ENCODE measurements around the gene PIGK.
"Not testable (repeated sequence)": the region's sequence is repeated elsewhere in the genome, so short reads cannot be mapped to it uniquely, and the experiment has no call there.

The PIGK gene

DNA sequence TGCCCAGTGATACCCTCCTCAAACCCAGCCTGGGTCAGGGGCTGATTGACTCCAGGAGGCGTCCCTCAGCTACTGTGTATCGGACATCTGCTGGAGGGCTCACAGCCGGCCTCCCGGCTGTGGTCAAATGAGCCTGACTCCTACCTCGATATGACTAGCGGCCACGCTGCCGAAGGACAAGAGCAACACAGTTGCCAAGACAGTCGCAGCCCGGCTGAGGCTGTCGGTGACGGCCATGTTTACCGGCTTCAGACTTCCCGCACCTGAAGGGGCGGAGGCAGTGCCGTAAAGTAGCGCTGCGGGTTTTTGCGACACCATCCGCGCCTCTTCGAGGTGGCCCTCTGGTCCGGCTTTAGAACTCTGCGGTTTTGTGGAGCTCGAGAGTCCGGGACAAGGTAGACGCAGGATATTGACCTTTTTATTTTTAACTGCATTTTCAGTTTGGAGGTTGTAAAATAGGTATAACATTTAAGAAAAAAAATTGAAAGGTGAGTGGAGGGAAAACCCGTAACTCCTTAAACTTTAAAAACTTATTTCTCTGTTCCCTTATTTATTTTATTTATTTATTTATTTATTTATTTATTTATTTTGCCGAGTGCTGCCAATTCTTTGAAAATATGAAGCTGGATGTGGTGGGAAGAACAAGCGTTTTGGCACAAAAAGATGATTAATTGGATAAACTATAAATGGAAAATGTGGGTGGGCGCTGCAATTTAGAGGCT lies at the start of gene PIGK:
PIGK (minus strand) TSS at position 265 of the 722 bp plus-strand sequence; CDS start at position 237, 28 bp downstream.
- DNase-seq (ENCODE audit: low read depth) = peak; percentile 60

DNA sequence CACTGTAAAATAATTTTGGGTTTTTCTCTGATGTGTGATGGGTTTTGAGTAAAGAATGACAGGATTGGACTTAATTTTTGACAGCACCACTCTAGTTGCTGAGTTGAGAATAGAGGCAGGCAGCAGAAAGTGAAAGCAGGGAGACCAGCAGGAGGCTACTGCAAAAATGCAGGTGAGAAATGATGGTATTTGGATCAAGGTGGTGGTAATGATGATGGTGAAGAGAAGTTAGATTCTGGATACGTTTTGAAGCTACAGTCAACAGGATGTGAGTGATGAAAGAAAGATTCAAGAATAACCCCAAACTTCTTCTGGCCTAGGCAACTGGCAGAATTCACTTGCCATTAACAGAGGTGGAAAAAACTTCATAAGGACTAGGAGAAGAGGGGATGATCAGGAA lies 47.8 kb upstream of the PIGK start:
- no peak for DNase-seq (ENCODE audit: low read depth)

DNA sequence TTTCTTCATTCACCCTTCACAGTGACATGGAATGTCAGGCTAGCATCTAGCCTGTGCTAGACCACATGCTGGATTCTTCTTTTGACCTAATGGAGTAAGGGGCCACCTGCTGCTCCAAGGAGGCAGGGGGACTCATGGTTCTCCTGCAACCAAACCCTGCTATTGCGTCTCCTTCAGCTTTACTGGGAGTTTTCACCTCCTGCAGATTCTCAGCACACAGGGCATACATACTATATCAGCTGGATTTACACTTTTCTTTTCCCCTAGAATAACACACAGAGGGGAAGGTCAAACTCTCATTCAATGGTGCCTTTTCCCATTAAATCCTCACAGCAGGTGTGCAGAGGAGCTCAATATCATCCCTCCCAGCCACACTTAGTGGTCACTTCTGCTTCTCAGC lies 46.0 kb upstream of the PIGK start:
- DNase-seq (ENCODE audit: low read depth) = no peak

DNA sequence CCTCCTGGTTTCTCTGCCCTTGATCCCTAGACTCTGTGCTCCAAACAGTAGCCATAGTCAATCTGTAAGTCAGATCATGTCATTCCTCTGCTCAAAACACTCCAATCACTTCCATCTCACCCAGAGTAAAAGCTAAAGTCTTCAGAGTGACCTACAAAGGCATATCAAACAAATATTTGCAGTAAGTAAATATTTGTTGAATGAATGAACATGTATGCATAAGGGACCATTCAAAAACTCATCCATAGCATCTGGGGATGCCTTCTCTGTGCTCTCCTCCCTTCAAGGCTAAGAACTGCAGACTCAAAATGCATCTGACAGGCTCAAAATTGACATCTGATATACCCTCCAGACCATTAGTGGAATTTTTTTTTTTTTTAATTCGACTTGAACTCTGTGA lies 44.5 kb upstream of the PIGK start:
- no peak for DNase-seq (ENCODE audit: low read depth)

DNA sequence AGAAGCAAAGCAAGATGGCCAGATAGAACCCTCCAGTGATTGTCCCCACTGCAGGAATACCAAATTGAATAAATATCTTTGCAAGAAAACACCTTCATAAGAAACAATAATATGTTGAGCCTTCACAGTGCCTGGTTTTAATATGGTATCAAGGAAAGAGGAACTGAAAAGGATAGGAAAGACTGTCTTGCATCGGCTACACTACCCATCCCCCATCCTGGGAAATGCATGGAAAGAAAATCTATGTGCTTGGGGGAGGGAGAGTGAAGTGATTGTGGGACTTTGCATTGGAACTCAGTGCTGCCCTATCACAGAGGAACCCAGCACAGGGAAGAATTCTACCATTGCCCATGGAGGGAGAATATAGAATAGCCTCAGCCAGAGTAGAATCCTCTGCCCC lies 34.0 kb upstream of the PIGK start:
- DNase-seq (ENCODE audit: low read depth) = no peak

DNA sequence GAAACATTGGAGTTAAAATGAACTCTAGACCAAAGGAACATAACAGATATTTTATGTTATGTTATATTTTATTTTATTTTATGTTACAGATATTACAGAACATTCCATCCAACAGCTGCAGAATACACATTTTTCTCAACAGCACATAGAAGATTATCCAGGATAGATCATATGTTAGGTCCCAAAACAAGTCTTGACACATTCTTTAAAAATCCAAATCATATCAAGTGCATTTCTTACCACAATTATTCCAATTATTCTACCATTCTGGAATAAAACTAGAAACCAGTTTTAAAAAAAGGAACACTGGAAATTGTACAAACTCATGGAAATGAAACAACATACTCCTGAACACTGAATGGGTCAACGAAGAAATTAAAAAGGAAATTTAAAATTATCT lies 30.9 kb upstream of the PIGK start:
- DNase-seq (ENCODE audit: low read depth) = no peak

DNA sequence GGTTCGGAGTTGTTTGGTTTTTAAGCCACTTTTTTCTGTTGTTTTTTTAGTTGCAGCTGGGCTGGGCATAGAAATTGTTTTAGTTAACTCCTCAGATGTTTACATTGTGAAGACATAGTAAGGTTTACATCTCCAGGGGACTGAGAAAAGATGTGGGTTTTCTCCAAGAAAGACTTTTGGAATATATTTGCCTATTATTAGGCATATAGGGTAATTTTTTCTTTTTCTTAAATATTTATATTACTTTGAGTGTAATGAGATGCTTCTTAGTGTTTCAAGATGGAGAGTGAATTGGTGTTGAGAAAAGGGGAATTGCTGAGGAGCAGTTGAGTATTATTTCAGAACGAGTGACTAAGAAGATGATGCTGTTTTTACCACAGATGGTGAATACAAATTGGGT lies 26.6 kb upstream of the PIGK start:
- DNase-seq (ENCODE audit: low read depth) = no peak

DNA sequence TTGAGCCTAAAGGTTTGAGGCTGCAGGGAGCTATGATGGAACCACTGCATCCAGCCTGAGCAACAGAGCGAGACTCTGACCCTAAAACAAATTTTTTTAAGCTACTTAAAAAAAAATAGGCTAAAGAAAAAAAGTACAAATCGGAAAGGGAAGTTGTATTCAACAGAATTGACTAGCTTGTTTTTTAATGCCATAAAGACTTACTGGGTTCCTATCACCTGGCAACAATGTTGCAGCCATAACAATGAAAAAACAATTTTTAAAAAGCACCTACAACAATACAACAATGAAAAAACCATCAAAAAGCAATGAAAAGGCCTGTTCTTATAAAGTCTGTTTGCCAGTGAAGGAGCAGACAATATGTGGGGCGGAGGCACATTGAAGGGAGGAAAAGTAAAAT lies 20.1 kb upstream of the PIGK start:
- DNase-seq (ENCODE audit: low read depth) = no peak

DNA sequence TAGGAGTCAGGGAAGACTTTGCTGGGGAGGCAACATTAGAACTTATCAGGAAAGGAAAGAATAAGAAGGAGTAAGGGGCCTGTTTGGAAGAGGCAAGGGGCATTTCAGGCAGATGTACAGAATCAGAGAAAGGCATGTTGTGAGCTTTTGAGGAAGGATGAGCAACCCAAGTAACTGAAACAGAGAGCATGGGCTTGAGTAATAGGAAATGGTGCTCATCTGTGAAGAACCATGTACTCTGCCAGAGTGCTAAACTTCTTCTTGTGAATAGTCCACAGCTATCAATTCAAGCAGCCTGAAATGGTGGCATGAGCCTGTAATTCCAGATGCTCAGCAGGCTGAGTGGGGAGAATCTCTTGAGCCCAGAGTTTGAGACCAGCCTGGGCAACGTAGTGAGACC lies 19.2 kb upstream of the PIGK start:
- DNase-seq (ENCODE audit: low read depth) = no peak

DNA sequence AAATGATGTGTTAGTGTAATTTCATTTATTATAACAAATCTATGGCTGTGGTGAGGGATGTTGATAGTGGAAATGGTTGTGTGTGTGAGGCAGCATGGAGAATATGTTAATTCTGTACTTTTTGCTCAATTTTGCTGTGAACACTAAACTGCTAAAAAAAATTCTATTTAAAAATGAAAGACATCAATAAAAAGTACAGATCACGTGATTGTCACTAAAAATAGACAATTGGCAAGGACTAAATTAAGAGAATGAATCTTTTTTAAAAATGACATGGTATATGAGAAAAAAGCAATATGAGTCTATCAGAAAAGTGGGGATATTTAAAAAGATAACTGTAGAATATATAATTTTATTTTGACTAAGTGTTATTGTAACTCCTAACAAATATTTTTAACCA lies 15.7 kb upstream of the PIGK start:
- no peak for DNase-seq (ENCODE audit: low read depth)

DNA sequence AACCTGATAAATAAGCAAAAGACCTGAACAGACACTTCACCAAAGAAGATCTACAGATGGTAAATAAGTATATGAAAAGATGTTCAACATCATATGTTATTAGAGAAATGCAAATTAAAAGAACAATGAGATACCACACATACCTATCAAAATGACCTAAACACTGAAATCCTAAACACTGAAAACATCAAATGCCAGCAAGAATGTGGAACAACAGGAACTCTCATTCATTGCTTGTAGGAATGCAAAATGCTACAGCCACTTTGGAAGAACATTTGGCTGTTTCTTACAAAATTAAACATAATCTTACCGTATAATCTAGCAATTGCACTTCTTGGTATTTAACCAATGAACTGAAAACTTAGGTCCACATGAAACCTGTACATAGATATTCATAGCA lies 14.9 kb upstream of the PIGK start:
- no peak for DNase-seq (ENCODE audit: low read depth)

DNA sequence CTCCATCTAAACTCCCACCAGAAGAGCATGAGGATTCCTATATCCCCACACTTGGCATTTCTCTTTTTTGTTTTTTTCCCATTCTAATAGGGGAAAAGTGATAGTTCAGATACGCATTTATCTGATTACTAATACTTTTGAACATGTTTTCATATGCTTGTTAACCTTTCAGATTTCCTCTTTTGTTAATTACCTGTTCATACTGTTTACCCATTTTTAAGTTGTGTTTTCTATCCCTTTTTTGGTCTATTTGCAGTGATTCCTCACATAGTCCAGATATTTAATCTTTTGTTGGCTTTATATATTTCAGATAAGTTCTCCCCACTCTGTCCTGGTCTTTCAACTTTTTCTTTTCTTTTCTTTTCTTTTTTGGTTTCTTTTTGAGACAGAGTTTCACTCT lies 13.6 kb upstream of the PIGK start:
- DNase-seq (ENCODE audit: low read depth) = no peak

DNA sequence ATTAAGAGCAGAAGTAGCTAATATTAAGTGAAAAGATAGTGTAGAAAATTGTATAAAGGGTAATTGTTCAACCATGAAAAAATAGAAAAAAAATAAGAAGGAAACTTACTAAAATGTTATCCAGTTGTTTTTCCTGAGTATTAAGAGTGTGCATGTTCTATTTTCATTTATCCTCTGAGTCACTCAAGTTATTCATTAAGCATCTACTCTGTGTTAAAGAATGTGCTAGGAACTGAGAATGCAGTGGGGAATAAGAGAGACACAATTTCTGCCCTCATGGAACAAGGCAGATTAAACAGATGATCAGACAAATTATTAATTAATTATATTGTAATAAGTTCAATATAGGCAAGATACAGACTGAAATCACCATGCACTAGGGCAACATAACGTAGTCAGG lies 10.8 kb upstream of the PIGK start:
- no peak for DNase-seq (ENCODE audit: low read depth)

DNA sequence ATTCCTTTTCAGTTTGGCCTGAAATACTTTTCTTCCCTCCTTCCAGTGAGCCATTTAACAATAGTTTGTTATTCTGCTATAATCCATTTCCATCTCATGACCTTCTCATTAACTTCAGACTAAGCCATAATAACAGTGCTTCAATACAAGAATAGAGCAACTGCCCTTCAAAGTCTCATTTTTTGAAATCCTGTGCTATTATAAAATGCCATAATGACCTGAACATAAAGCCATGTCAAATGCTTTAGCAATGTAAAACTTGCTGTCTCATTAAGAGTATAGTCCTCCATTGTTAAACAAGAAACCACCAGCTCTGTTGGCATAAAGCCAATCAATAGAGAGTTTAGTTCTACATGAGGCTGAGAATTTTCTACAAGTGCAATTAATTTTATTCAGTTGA lies 9.6 kb upstream of the PIGK start:
- no peak for DNase-seq (ENCODE audit: low read depth)

DNA sequence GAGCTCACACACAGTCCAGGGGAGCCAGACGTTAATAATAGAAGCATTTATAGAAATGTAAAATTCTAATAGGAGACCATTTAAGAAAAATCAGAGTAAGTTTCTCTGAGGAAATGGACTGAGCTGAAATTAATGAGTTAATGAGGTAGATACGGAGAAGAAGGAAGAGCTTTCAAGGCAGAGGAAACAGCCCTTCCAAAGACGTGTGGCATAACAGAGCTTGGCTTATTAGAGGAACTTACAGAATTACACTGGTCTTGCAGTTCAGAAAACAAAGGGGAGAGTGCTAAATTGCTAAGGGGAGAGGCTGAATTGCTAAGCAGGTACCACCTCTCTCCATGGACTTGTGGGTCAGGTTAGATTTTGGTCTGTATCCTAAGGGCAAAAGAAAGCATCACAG lies 8.2 kb upstream of the PIGK start:
- DNase-seq (ENCODE audit: low read depth) = no peak

DNA sequence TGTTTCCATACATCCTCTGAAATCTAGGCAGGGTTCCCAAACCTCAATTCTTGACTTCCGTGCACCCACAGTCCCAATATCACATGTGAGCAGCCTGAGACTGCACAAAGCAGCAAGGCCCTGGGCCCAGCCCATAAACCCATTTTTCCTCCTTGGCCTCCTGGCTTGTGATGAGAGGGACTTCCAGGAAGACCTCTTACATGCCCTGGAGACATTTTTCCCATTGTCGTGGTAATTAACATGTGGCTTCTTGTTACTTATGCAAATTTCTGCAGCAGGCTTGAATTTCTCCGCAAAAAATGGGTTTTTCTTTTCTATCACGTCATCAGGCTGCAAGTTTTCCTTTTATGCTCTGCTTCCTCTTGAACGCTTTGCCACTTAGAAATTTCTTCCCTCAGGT lies 3.3 kb upstream of the PIGK start:
- no peak for DNase-seq (ENCODE audit: low read depth)

DNA sequence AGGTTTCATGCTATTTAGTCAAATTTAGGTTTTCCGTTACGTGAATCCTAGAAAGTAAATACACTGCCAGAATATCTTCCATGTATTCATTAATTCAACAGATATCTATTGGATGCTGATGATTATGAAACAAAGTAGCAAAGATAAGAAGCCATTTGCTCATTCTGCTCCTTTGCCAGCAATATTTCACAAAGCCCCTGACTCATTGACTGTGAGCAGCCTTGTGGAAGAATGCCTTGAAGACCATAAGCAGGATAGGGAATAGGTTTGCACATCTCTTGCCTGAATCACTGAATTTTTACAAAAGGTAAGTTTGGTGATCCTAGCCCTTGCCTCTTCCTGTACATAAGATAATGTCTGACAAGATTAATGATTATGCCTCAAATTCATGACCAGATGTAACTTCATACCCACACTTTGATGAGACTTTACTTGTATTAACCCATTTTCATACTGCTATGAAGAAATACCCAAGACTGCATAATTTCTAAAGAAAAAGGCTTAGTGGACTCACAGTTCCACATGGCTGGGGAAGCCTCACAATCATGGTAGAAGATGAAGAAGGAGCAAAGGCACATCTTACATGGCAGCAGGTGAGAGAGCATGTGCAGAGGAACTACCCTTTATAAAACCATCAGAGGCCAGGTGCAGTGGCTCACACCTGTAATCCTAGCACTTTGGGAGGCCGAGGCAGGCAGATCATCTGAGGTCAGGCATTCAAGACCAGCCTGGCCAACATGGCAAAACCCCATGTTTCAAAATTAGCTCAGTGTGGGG lies 1.6 kb upstream of the PIGK start:
- DNase-seq (ENCODE audit: low read depth) = peak; percentile 55

DNA sequence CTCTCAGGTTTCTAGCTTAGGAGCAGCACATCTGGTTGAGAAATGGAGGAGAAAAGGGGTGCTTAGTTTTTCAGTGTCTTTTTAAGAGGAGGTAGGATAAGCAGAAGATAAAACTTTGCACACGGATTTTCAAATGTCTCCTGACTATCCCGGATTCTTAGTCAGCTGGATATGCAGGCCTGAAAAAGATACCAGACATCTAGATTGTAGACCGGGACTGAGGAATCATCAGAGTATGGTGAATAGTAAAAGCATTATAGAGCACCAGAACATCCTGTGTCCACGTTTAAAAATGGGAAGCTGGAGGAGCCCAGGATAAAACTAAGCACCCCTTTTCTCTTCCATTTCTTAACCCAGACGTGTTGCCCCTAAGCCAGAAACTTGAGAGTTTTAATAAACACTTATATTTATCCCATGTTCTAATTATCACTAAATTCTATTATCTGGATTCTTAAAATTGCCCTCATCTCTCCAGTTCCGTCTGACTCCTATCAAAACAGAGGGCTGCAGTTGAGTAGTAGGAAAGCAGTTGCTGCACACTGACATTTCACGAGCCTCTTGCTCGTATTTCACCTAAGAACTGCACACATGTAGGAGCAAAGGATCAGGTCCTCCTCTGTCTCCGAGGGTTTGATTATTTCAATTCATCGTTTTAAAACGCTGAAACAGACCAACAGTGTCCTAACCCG lies 609 bp downstream of the PIGK start:
- DNase-seq (ENCODE audit: low read depth) = no peak

DNA sequence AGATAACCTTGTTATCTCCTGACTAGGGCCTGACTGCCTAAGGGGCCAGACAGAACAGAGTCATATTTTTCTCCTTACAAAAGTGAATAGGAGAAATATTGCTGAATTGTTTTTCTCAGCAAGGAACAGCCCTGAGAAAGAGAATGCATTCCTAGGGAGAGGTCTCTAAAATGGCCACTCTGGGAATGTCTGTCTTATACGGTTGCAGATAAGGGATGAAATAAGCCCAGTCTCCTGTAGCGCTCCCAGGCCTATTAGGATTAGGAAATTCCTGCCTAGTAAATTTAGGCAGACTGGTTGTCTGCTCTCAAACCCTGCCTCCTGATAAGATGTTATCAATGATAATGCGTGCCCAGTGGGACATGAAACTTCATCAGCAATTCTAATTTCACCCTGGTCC lies 15.2 kb downstream of the PIGK start:
- DNase-seq (ENCODE audit: low read depth) = not testable (repeated sequence)

DNA sequence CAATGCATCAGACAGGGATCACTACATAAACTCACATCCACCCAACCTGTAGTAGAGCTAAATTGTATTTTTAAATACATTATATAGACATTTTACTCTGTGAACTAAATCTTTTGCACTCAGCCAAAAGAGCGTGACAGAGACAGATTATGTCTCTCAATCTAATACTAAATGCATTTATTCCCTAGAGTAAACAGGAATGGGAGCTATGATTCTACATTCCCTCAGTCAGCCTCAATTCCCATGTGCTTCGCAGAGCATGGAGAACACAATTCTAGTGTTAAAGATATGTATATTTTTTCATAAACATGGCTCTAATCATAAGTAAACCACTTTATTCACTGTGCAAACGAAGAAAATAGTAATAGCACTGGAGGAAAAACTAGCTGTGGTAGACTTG lies 16.5 kb downstream of the PIGK start:
- DNase-seq (ENCODE audit: low read depth) = no peak

DNA sequence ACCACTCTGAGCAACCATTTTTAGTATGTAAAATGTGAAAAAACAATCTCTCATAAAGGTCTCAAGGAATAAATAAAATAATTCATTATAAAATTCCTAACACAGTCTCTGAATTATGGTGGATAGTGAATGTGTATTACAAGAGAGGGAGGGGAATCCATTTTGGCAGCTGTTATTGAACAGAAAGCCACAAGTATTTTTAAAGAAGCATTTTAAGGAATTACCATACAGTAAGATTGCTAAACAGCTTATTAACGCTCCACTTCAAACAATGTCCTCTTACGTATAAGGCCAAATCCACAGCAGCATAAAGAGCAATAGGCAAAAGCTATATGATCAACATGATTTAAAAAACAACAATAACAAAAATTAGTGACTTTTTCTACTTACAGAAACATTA lies 18.4 kb downstream of the PIGK start:
- DNase-seq (ENCODE audit: low read depth) = no peak

DNA sequence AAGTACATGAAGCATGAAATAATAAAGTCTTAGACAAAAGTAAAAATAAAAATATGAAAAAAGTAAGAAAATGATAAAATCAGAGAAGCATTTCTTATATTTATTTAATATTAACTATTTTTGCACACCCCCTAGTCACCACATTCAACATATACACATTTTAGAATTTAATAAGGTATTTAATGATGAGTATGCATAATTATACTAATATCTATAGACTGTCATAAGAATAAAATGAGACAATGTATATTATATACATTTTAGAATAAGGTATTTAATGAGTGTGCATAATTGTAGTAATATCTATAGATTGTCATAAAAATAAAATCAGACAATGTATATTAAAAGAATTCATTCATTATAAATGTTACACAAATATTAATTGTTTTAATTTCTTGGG lies 18.9 kb downstream of the PIGK start:
- DNase-seq (ENCODE audit: low read depth) = no peak

DNA sequence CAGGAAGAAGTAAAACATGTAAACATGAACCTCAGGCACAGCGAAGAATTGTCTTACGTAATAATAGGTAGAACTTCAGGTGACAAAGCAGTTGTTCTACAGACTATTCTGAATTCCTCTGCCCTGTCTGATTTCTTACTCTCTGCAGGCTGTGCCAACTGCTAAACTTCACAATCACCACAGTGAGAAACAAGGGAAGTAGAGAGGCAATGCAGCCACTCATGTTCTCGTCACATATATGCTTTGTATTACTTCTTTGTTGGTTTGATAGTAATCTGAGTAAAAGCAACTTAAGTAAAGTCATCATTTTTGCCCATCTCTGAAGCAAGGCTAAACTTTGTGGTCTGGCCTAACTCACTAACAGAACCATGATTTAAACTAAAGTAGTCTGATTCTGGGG lies 21.9 kb downstream of the PIGK start:
- DNase-seq (ENCODE audit: low read depth) = no peak
